GM12875 (cell line): ENCODE data around the gene MLLT6.
A peak's percentile ranks its signal among the peaks of the same experiment; 100 is the strongest.

Source experiments
- H3K4me3 ChIP-seq: one replicate; pipeline ENCODE4 v1.5.1; 2011; ENCODE audit warnings: low read depth, low read length, control low read depth
- TF ChIP-seq, protein P1 (sequence below): IDR thresholded peaks from 2 replicates; pipeline ENCODE4 v1.5.1; 2011; ENCODE audit warnings: low read depth, mild to moderate bottlenecking, control low read depth, inconsistent platforms, low read length, moderate library complexity, borderline replicate concordance; ENCODE audit not compliant: insufficient read depth

MLLT6 gene

DNA sequence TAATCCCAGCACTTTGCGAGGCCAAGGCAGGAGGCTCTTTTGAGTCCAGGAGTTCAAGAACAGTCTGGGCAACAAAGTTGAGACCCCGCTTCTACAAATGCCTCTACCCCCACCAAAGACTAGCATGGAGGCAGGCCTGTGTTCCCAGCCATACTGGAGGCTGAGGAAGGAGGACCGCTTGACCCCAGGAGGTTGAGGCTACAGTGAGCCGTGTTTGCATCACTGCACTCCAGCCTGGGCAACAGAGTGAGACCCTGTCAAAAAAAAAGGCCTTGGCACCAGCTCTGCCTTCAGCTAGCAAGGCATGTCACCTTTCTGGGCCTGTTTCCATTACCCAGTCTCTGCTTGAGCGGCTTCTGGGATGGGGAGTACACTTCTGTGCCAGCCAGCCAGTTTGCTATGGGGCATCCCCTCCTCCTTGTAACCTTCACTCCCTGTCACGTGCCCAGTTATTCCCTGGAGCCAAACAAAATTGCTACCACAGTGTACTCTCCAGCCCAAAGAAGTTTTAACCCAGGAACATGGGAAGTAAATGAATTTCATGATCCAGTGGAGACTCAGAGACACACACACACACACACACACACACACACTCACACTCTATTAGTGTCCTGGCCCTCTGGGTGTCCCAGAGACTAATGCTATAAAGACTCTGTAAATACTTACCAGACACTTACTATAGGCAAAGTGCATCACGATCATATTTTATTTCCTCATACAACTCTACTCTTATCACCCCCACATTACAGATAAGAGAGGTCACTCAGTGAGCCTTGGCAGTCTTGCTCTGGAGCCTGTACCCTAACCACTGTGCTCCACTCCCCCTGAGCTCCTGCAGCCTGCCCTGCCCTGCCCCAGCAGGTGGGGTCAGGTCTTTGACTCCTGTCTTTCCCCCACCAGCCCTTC lies 27.6 kb downstream of the MLLT6 start:
- no peak overlapping the region for H3K4me3 ChIP-seq
- TF ChIP-seq, protein P1, sequence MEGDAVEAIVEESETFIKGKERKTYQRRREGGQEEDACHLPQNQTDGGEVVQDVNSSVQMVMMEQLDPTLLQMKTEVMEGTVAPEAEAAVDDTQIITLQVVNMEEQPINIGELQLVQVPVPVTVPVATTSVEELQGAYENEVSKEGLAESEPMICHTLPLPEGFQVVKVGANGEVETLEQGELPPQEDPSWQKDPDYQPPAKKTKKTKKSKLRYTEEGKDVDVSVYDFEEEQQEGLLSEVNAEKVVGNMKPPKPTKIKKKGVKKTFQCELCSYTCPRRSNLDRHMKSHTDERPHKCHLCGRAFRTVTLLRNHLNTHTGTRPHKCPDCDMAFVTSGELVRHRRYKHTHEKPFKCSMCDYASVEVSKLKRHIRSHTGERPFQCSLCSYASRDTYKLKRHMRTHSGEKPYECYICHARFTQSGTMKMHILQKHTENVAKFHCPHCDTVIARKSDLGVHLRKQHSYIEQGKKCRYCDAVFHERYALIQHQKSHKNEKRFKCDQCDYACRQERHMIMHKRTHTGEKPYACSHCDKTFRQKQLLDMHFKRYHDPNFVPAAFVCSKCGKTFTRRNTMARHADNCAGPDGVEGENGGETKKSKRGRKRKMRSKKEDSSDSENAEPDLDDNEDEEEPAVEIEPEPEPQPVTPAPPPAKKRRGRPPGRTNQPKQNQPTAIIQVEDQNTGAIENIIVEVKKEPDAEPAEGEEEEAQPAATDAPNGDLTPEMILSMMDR = no peak

DNA sequence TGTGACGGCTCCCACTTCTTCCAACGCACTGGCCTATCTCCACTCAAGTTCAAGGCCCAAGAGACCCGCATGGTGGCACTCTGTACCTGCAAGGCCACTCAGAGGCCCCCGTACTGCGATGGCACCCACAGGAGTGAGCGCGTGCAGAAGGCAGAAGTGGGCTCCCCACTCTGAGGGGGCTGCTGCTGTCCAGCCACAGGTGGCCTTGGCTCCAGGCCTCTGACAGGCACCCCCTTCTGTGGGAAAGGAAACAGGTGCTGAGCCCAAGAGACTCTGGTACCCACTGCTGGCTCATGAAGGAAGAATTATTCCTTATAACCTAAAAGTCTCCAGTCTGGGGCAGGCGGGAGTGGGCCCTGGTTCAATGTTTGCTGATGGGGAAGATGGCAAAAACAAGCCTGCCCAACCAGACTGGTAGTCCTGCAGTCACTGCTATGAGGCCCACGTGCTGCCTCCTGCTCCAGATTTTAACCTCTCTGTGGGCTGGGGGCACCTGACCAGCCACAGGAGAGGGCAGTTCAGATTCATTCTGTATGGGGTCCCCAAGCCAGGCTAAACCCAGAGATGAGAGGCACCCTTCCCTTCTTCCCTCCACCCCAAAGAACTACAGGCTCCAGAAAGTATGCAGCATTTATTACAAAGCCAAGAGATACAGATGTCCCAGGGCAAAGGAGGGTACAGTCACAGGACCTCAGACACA lies 28.4 kb downstream of the MLLT6 start:
- TF ChIP-seq, protein P1 = no peak
- H3K4me3 ChIP-seq = no peak overlapping the region

DNA sequence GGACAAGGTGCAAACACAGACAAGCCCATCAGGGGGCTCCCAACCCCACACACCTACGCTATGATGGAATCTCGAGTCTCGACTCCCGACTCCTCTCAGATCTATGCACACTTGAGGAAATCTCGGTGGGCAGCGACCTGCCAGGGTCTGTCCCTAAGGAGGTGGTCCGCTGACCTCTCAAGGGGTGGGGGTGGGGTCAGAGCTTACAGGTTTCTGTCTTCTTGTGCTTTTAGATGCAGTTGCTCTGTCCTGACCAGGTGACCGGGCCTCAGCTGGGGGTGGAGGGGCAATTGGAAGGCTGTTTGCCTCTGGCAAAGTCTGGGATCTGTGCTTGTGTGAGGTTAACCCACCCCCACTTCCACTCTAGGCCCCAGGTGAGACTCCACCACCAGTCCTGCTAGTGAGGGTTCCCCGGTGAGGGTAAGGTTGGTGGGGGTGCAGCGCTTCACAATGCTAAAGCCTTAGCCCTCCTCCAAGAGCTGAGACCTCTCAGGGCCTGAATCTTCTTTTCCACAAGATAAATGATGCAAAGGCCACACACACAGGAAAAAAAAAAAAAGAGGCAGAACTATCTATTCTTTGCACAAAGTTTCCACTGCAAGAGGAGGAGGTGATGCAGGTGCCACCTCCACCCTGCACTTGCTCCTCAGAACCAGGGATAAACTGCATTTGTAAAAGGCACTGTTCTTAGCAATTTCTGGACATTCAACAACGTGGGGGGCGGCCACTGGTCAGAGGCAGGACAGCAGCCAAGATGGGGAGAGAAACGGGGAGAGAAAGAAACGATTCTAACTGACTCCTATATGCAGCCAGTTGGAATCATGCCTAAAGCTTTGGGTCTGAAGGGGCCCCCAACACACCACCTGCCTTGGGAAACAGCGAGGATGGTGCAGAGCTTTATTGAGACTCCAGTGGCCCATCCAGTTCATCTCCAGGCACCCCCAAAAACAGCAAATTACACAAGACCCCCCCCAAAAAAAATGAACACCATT lies 29.2 kb downstream of the MLLT6 start:
- TF ChIP-seq, protein P1 = peak; percentile 60
- H3K4me3 ChIP-seq = no peak overlapping the region

DNA sequence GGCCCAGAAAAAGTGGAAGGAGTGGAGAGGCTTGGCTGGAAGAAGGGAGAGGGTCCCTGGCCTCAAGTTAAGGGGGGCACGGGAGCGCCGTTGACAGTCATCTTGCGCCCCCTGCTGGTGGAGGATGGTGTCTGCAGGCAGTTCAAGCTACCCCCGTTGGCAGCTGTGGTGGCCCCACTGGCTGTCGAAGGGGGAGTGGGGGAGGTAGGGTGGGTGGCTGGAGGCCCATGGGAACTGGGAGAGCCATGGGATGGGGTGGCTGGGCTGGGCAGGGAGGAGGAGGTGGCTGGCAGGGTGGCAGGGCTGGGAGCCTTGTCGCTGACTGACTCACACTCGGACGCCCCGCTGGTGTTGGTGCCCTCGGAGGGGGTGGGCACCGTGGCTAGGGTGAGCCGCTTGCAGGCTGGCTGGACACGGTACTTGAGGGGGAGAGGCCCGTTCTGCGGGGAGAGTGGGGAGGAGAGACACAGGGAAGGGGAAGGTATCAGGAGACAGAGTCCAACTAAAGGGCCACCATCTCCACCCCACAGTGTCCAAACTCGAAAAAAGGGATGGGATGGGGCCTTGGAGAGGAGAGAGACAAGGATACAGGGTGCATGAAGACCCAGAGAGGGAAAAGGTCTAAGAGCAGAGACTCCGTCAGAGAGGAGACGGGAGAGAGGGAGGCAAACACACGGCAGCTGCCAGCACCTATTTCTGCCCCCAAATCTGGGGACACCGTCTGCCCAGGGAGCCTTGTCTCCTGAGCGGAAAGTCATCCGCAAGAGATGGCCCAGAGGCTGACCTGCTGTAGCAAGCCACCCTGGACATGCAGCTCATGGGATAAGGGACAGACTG lies 30.3 kb downstream of the MLLT6 start:
- TF ChIP-seq, protein P1 = peak; percentile 96

DNA sequence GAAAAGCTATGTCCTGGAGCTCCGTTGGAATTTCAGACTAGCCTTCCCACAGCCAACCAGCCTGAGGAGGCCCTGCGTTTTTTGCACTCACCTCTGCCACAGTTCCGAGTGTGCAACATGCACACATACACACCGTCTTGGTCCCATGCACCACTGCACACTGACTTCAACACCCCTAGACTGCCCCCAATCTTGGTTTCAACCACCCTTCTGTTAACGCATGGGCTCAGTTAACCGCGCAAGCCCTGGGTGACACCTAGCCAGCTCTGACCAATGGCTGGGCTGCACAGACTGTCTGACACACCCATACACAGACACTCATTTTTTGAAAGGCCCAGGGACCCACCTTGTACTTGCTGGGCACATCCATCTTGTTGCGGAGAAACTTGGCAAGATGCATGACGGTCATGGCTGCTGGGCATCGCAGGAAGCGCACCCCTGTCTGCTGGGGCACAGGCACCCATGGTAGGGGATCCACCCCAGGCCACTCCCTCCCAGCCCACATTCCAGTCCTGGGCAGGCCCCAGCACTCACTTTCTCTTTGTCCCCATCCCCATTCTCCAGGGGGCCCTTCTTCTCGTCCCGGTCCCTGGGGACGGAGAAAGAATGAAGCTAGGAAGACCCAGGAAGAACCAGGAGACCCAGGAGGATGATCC lies 33.1 kb downstream of the MLLT6 start:
- no peak overlapping the region for H3K4me3 ChIP-seq
- TF ChIP-seq, protein P1 = no peak

More for the DNA sequence above, 30.3 kb downstream of the MLLT6 start:
- no peak overlapping the region for H3K4me3 ChIP-seq
